GM23248 (cell line): Measurements from ENCODE around the gene KCTD4. TPM values are rescaled to one million over a fixed set of nuclear protein-coding genes. Genes with fewer than 3 reads are reported as not detected.

ENCODE experiments used
- DNase-seq: peaks from one replicate; pipeline ENCODE4 v3.0.0-alpha.2; 2015
- H2AFZ ChIP-seq: fragments of 200-600 bp; sonication (generic); 2 replicates; pipeline ENCODE4 v1.6.1; 2016; ENCODE audit warnings: antibody characterized with exemption
- H3F3A ChIP-seq: fragments of 200-600 bp; sonication (generic); 2 replicates; pipeline ENCODE4 v1.6.1; 2016; ENCODE audit warnings: mild to moderate bottlenecking, antibody characterized with exemption, mixed run types; ENCODE audit not compliant: insufficient read depth
- H3K27ac ChIP-seq: fragments of 200-600 bp; sonication (generic); 2 replicates; pipeline ENCODE4 v1.5.1; 2016; ENCODE audit warnings: mild to moderate bottlenecking
- H3K27me3 ChIP-seq: fragments of 200-600 bp; sonication (generic); replicated peaks from 2 replicates; pipeline ENCODE4 v1.6.1; 2016; ENCODE audit warnings: mild to moderate bottlenecking; ENCODE audit not compliant: insufficient read depth
- H3K36me3 ChIP-seq: fragments of 200-600 bp; sonication (generic); 2 replicates; pipeline ENCODE4 v1.6.1; 2016; ENCODE audit warnings: low read depth, mild to moderate bottlenecking
- H3K4me1 ChIP-seq: fragments of 200-600 bp; sonication (generic); 2 replicates; pipeline ENCODE4 v1.6.1; 2016; ENCODE audit warnings: mild to moderate bottlenecking; ENCODE audit not compliant: insufficient read depth
- H3K4me2 ChIP-seq: fragments of 200-600 bp; sonication (generic); one replicate; pipeline ENCODE4 v1.6.1; 2016; ENCODE audit warnings: mild to moderate bottlenecking; ENCODE audit not compliant: unreplicated experiment
- H3K4me3 ChIP-seq: fragments of 200-600 bp; sonication (generic); 2 replicates; pipeline ENCODE4 v1.5.1; 2016; ENCODE audit warnings: mild to moderate bottlenecking
- H3K79me2 ChIP-seq: fragments of 200-600 bp; sonication (generic); 2 replicates; pipeline ENCODE4 v1.6.1; 2016; ENCODE audit warnings: mild to moderate bottlenecking; ENCODE audit not compliant: insufficient read depth
- H3K9ac ChIP-seq: fragments of 200-600 bp; sonication (generic); 2 replicates; pipeline ENCODE4 v1.6.1; 2016; ENCODE audit warnings: mild to moderate bottlenecking
- H3K9me2 ChIP-seq: fragments of 200-600 bp; sonication (generic); 2 replicates; pipeline ENCODE4 v1.6.1; 2016; ENCODE audit warnings: mixed run types, mild to moderate bottlenecking, moderate library complexity; ENCODE audit not compliant: insufficient read depth
- H3K9me3 ChIP-seq: fragments of 200-600 bp; sonication (generic); one replicate; pipeline ENCODE4 v1.6.1; 2017; ENCODE audit warnings: low read depth
- H4K20me1 ChIP-seq: fragments of 200-600 bp; sonication (generic); 2 replicates; pipeline ENCODE4 v1.6.0; 2016; ENCODE audit not compliant: insufficient read depth
- EZH2 ChIP-seq: fragments of 200-600 bp; sonication (generic); IDR thresholded peaks from 2 replicates; pipeline ENCODE4 v1.6.1; 2018; ENCODE audit warnings: antibody characterized with exemption, mild to moderate bottlenecking; ENCODE audit not compliant: insufficient read depth, poor library complexity, severe bottlenecking
- EZH2phosphoT487 ChIP-seq: fragments of 200-600 bp; sonication (generic); IDR thresholded peaks from 2 replicates; pipeline ENCODE4 v1.6.1; 2018; ENCODE audit warnings: antibody characterized with exemption, moderate library complexity, mild to moderate bottlenecking, low read depth; ENCODE audit not compliant: insufficient read depth
- WGBS, 2 experiments: methylation state at CpG; one replicate each; pipeline ENCODE4 v1.1.6; 2015 to 2017; ENCODE audit warnings: low lambda C conversion rate in 2 of 2, low coverage in 1 of 2; ENCODE audit errors: missing lambda C conversion rate in 2 of 2; 5-methylcytosine and 5-hydroxymethylcytosine counted together
- in situ Hi-C: fragments of 300-500 bp; cut with MboI; formaldehyde crosslinking; loops from 2 replicates; pipeline ENCODE4 v1.15.0; 2020
- polyA plus RNA-seq: library from polyadenylated mRNA; unstranded; fragments of >200 nt; fragmentation: Nextera tagmentation; extraction: Ambion mirVana; gene quantifications from 2 replicates; pipeline ENCODE4 v1.2.1, GENCODE V29; 2016
- total RNA-seq: library from RNA; depleted of rRNA; stranded (reverse); fragments of >200 nt; shearing (Covaris generic); gene quantifications from 2 replicates; pipeline ENCODE4 v1.2.3, GENCODE V29; 2014

Gene KCTD4
- total and polyA plus RNA-seq, 2 experiments from 2014 or later = 0.65 to 2.1 TPM

DNA sequence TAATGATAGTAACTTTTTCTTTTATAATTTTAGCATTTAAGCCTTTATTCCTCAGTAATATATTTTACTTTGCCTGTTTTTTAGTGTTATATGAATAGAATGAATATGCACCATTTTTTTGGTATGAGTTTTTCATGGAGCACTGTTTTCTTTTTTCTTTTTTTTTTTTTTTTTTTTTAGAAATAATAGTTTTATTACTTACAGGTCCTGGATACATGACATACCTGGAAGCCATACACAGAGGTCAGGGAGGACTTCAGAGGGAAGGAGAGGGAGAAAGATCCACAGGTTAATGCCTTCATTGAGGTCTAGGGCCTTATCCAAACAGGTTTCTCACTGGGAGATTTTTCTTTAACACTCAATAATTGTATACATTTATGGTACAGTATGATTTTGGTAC, 26.4 kb downstream of the KCTD4 start:
- Histone ChIP-seq H3K79me2 (peaks cover 29% of the 10 kb centered on the region), H3K9ac (no peak overlapping the region), H3F3A (no peaks in the 10 kb centered on the region), H4K20me1 (no peaks in the 10 kb centered on the region), H3K4me3 (no peak overlapping the region), H2AFZ (no peak overlapping the region), H3K9me3 (no peaks in the 10 kb centered on the region), H3K9me2 (no peaks in the 10 kb centered on the region), H3K27ac (no peak overlapping the region), H3K4me2 (no peak overlapping the region), H3K4me1 (peaks cover 11% of the 10 kb centered on the region), H3K36me3 (no peaks in the 10 kb centered on the region; the same call in 1 of the 2 replicates), H3K27me3 (no peaks in the 10 kb centered on the region)
- DNase-seq = no peak
- in situ Hi-C loops = no loop called here
- TF ChIP-seq EZH2phosphoT487 (no peak), EZH2 (no peak)

DNA sequence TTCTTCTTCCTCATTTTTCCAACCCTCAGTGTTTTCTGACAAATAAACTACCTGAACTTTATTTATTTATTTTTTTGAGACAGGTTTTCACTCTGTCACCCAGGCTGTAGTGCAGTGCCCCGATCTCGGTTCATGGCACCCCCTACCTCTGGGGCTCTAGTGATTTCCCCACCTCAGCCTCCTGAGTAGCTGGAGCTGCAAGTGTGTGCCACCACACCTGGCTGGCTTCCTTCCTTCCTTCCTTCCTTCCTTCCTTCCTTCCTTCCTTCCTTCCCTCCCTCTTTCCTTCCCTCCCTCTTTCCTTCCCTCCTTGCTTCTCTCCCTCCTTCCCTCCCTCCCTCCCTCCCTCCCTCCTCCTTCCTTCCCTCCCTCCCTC, 32.3 kb downstream of the KCTD4 start:
- no peaks in the 10 kb centered on the region for H3K36me3 ChIP-seq
- no peak overlapping the region for H3K9ac ChIP-seq
- peaks cover 18% of the 10 kb centered on the region for H3K79me2 ChIP-seq
- TF ChIP-seq EZH2 (no peak), EZH2phosphoT487 (no peak)
- H3K4me3 ChIP-seq = no peak overlapping the region
- H3K27ac ChIP-seq = no peak overlapping the region
- no peaks in the 10 kb centered on the region for H3K9me3 ChIP-seq
- H3K9me2 ChIP-seq = no peaks in the 10 kb centered on the region
- peaks cover 13% of the 10 kb centered on the region for H3K4me1 ChIP-seq
- no peaks in the 10 kb centered on the region for H4K20me1 ChIP-seq
- WGBS, 2 experiments = 64 to 75% methylated on average over 2 of the region's 2 CpGs
- no peaks in the 10 kb centered on the region for H3K27me3 ChIP-seq
- H2AFZ ChIP-seq = no peak overlapping the region
- H3K4me2 ChIP-seq = no peak overlapping the region
- no peak for DNase-seq
- 0 out of 2 replicates have a peak, but pooled peaks cover 13% of the 10 kb centered on the region for H3F3A ChIP-seq
- in situ Hi-C loops = no loop called here

DNA sequence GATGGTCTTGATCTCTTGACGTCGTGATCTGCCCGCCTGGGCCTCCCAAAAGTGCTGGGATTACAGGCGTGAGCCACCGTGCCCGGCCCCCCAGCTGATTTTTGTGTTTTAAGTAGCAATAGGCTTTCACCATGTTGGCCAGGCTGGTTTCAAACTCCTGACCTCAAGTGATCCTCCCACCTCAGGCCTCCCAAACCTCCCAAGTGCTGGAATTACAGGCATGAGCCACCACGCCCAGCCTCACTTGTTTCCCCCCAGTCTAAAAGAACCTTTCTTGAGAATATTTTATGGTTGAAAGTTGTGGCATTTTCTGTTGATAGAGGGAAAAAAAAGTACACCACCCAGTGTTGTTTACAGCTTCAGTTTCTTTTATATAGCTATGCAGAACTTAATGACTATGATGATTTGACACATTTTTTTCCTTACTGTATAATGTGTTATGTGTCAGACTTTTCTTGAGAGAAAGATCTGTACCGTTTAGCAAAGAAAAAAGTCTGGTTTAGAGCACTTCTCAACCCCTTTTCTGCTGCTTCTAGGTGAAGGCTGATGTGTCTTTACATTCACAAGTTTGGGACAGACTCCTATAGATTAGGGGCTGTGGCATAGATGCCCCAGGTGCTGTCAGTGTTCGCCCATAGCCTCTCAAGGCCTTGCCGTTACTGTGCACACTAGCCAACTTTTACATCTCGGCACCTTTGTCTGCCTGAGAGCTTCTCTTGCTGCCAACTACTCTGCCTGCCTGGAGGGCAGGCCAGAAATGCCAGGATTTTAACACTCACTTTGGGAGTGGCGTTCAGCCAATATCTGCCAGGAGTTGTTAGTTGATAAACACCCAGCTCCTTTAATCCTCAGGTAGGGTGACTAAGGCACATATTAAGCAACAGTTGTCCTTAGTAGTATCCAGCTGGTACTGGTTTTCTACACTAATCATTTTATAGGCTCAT, 33.0 kb downstream of the KCTD4 start:
- H3K9me2 ChIP-seq = no peaks in the 10 kb centered on the region
- peaks cover 20% of the 10 kb centered on the region for H3K4me1 ChIP-seq
- TF ChIP-seq EZH2 = no peak
- no peak for TF ChIP-seq EZH2phosphoT487
- no peak overlapping the region for H3K4me3 ChIP-seq
- peaks cover 18% of the 10 kb centered on the region for H3K79me2 ChIP-seq
- DNase-seq = peak; percentile 24
- no peak overlapping the region for H2AFZ ChIP-seq
- no peak overlapping the region for H3K27ac ChIP-seq
- H3K9ac ChIP-seq = no peak overlapping the region
- no peak overlapping the region for H3K4me2 ChIP-seq
- in situ Hi-C loops = no loop called here
- WGBS, 2 experiments = 89 to 90% methylated on average over 12 of the region's 12 CpGs
- no peaks in the 10 kb centered on the region for H3K9me3 ChIP-seq
- no peaks in the 10 kb centered on the region for H4K20me1 ChIP-seq
- H3K27me3 ChIP-seq = no peaks in the 10 kb centered on the region
- 0 out of 2 replicates have a peak, but pooled peaks cover 20% of the 10 kb centered on the region for H3F3A ChIP-seq
- H3K36me3 ChIP-seq = no peaks in the 10 kb centered on the region

DNA sequence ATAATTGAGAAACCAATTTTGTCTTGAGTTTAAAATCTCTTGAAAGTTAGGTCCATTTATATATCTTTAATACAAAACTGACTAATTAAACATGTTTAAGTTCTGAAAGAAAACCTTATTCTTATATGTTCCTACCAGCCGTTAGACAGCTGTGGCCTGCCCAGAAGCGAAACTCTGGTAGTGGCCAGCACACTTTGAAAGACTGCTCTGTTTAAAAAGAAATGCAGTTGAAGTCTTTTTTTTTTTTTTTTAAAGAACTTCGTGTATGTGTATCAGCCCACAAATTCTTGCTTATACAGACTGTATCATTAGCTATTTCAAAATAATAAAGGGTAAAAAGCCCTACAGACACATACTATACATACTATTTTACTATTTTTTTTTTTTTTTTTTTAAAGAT, 34.0 kb downstream of the KCTD4 start:
- Histone ChIP-seq H3K79me2 (peaks cover 13% of the 10 kb centered on the region), H3F3A (peaks cover 29% of the 10 kb centered on the region; the same call in 1 of the 2 replicates), H4K20me1 (no peaks in the 10 kb centered on the region), H3K4me2 (no peak overlapping the region), H3K9ac (no peak overlapping the region), H3K9me2 (no peaks in the 10 kb centered on the region), H3K27me3 (no peaks in the 10 kb centered on the region), H3K4me1 (peaks cover 30% of the 10 kb centered on the region), H3K36me3 (no peaks in the 10 kb centered on the region), H3K4me3 (no peak overlapping the region), H3K27ac (no peak overlapping the region), H3K9me3 (no peaks in the 10 kb centered on the region), H2AFZ (no peak overlapping the region)
- in situ Hi-C loops = no loop called here
- no peak for DNase-seq
- TF ChIP-seq EZH2phosphoT487 = no peak
- no peak for TF ChIP-seq EZH2
- WGBS, 2 experiments = 98 to 100% methylated on average over 3 of the region's 3 CpGs

DNA sequence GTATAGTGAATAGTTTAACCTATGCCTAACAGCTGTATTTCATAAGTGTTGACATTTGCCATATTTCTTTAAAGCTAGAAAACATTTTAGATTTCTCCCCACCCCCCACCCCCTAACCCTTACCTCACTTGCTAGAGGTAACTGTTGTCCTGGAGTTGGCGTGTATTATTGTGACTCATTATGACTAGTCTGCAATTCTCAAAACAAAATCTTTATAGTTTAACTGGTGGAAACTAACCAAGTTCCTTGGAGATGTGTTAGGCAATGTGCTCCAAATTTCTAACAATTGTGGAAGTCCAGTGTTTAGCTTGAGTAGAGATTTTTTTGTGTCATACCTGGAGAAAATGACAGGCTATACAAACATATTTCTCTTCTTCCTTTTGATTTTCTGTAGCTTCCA, 38.0 kb downstream of the KCTD4 start:
- Histone ChIP-seq H3K4me1 (peaks cover 23% of the 10 kb centered on the region), H3K9ac (peak overlapping the region; percentile 55), H3K36me3 (no peaks in the 10 kb centered on the region; the same call in 1 of the 2 replicates), H4K20me1 (no peaks in the 10 kb centered on the region), H2AFZ (no peak overlapping the region), H3K9me3 (no peaks in the 10 kb centered on the region), H3K27me3 (no peaks in the 10 kb centered on the region), H3K27ac (peak overlapping the region; percentile 82), H3F3A (peaks cover 33% of the 10 kb centered on the region; the same call in 1 of the 2 replicates), H3K79me2 (peaks cover 13% of the 10 kb centered on the region), H3K4me3 (peak overlapping the region; percentile 2; the same call in 1 of the 2 replicates), H3K4me2 (peak overlapping the region; percentile 52), H3K9me2 (no peaks in the 10 kb centered on the region)
- 0 to 3% methylated on average over 1 of the region's 1 CpG for WGBS, 2 experiments
- peak; percentile 93 for DNase-seq
- TF ChIP-seq EZH2 = no peak
- TF ChIP-seq EZH2phosphoT487 = no peak
- in situ Hi-C loops = no loop called here
